ENCODE measurements around the gene VPS35L.

The VPS35L gene

GRCh38 chr16:19595043-19595767 lies 39.7 kb downstream of the VPS35L start:
- DNase-seq (ENCODE audit: low read depth, low spot score) = peak; percentile 89

- DNase-seq (ENCODE audit: low read depth, low spot score) = no peak
These were observed 43.5 kb downstream of the VPS35L start for GRCh38 chr16:19598805-19599510.

- DNase-seq (ENCODE audit: low read depth, low spot score) = no peak
These were observed 44.6 kb downstream of the VPS35L start for GRCh38 chr16:19599968-19600716.

- DNase-seq (ENCODE audit: low read depth, low spot score) = peak; percentile 68
These were observed 45.8 kb downstream of the VPS35L start for GRCh38 chr16:19601083-19601976.

- DNase-seq (ENCODE audit: low read depth, low spot score) = no peak
These were observed 49.4 kb downstream of the VPS35L start for GRCh38 chr16:19604911-19605310.

GRCh38 chr16:19605701-19606100 lies 50.2 kb downstream of the VPS35L start:
- DNase-seq (ENCODE audit: low read depth, low spot score) = no peak

GRCh38 chr16:19607616-19608280 lies 52.2 kb downstream of the VPS35L start:
- DNase-seq (ENCODE audit: low read depth, low spot score) = peak; percentile 57

- no peak for DNase-seq (ENCODE audit: low read depth, low spot score)
These were observed 53.9 kb downstream of the VPS35L start for GRCh38 chr16:19609359-19609758.

GRCh38 chr16:19610200-19610599 lies 54.7 kb downstream of the VPS35L start:
- no peak for DNase-seq (ENCODE audit: low read depth, low spot score)

- DNase-seq (ENCODE audit: low read depth, low spot score) = no peak
These were observed 58.3 kb downstream of the VPS35L start for GRCh38 chr16:19613834-19614233.

- no peak for DNase-seq (ENCODE audit: low read depth, low spot score)
These were observed 60.7 kb downstream of the VPS35L start for GRCh38 chr16:19616241-19616640.

GRCh38 chr16:19618876-19619275 lies 63.4 kb downstream of the VPS35L start:
- no peak for DNase-seq (ENCODE audit: low read depth, low spot score)

GRCh38 chr16:19621445-19621844 lies 65.9 kb downstream of the VPS35L start:
- no peak for DNase-seq (ENCODE audit: low read depth, low spot score)

- no peak for DNase-seq (ENCODE audit: low read depth, low spot score)
These were observed 69.5 kb downstream of the VPS35L start for GRCh38 chr16:19625039-19625438.

- no peak for DNase-seq (ENCODE audit: low read depth, low spot score)
These were observed 81.1 kb downstream of the VPS35L start for GRCh38 chr16:19636436-19637267.

- no peak for DNase-seq (ENCODE audit: low read depth, low spot score)
These were observed 84.5 kb downstream of the VPS35L start for GRCh38 chr16:19639986-19640421.

GRCh38 chr16:19642501-19642900 lies 87.0 kb downstream of the VPS35L start:
- no peak for DNase-seq (ENCODE audit: low read depth, low spot score)

GRCh38 chr16:19644877-19645276 lies 89.4 kb downstream of the VPS35L start:
- DNase-seq (ENCODE audit: low read depth, low spot score) = no peak

- no peak for DNase-seq (ENCODE audit: low read depth, low spot score)
These were observed 90.1 kb downstream of the VPS35L start for GRCh38 chr16:19645557-19645981.

- no peak for DNase-seq (ENCODE audit: low read depth, low spot score)
These were observed 94.5 kb downstream of the VPS35L start for GRCh38 chr16:19649980-19650379.

Data from astrocyte of the hippocampus (primary cell).